Memory B cell (primary cell): Measurements from ENCODE around the gene AZIN2.

Experiments used
- ATAC-seq: fragments of 150-1000 bp; cut with Tn5 transposase; 2 replicates; pipeline ENCODE4 v1.10.0; 2021; ENCODE audit warnings: low read depth, mild to moderate bottlenecking, moderate library complexity
- DNase-seq, 2 donors: peaks; one replicate each; pipeline ENCODE4 v3.0.0; 2022; ENCODE audit warnings: low spot score in 2 of 2
- H3K27ac Mint-ChIP-seq: one replicate; pipeline ENCODE4 v1.8.0; 2022; ENCODE audit warnings: mild to moderate bottlenecking, moderate library complexity, mixed read lengths
- H3K27me3 Mint-ChIP-seq: one replicate; pipeline ENCODE4 v1.8.0; 2022; ENCODE audit warnings: mixed read lengths
- H3K36me3 Mint-ChIP-seq: one replicate; pipeline ENCODE4 v1.8.0; 2022; ENCODE audit warnings: mild to moderate bottlenecking, mixed read lengths
- H3K4me1 Mint-ChIP-seq: one replicate; pipeline ENCODE4 v1.8.0; 2022; ENCODE audit warnings: mixed read lengths
- H3K4me3 Mint-ChIP-seq: one replicate; pipeline ENCODE4 v1.8.0; 2022; ENCODE audit warnings: mild to moderate bottlenecking, moderate library complexity, mixed read lengths
- H3K9me3 Mint-ChIP-seq: one replicate; pipeline ENCODE4 v1.8.0; 2022; ENCODE audit warnings: mixed read lengths

AZIN2 gene

DNA sequence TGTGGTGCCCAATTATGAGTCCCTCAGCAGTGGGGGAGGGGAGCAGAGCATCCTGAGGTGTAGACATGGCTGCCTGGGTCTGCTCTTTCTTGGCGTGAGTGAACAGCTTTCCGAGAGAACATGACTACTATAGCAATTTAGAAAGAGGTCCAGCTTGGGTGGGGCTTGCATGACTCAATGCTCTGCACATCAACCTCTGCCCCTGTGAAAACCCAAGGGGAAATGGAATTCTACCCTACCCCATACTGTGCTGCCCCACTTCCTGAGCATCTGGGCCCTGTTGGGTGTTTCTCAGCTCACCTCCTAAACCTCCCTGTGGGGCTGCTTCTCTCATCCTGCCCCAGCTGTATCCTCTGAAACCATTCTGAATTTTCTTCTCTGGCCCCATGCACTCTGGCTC is 8.2 kb upstream of the AZIN2 start:
- ATAC-seq (no peak), DNase-seq (no peak)
- no peaks in the 10 kb centered on the region for H3K36me3 Mint-ChIP-seq
- H3K27me3 Mint-ChIP-seq, result no peaks in the 10 kb centered on the region
- H3K4me3 Mint-ChIP-seq, result no peak overlapping the region
- peaks cover 6% of the 10 kb centered on the region for H3K9me3 Mint-ChIP-seq
- no peak overlapping the region for H3K27ac Mint-ChIP-seq
- peaks cover 7% of the 10 kb centered on the region for H3K4me1 Mint-ChIP-seq

DNA sequence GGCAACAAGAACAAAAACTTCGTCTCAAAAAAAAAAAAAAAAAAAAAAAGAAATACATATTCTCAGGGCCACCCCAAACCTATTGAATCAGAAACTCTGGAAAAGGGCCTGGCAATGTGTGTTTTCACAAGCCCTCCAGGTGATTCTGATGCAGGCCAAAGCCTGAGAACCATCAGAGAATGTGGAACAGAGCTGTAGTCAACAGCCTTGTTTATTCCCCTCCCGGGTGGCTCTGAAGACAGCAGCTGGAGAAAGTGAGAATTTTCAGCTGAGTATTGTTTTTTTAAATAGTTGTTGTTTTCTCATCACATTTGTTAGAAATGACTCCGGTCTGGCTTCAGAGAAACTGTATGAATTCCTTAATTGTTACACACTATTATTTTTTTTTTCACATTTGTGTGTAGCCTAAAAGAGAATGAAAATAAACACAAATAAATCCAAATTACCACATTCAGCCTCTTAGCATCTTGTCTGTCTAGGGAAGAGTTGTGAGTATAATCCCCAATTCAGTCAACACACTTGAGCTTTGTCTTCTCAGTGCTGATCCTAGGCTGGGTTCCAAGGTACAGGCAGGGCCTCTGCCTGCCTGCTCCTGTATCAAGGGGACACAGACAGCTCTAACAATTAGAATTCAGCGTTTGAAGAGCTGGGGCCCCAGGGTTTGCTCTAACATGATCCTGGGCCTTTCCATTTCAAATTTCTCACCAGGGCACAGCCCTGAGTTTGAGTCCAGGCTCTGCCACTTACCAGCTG is 6.6 kb upstream of the AZIN2 start:
- H3K36me3 Mint-ChIP-seq, result no peaks in the 10 kb centered on the region
- ATAC-seq, result no peak
- H3K4me3 Mint-ChIP-seq, result no peak overlapping the region
- H3K27ac Mint-ChIP-seq, result no peak overlapping the region
- peaks cover 7% of the 10 kb centered on the region for H3K4me1 Mint-ChIP-seq
- no peaks in the 10 kb centered on the region for H3K27me3 Mint-ChIP-seq
- peaks cover 4% of the 10 kb centered on the region for H3K9me3 Mint-ChIP-seq
- no peak for DNase-seq

DNA sequence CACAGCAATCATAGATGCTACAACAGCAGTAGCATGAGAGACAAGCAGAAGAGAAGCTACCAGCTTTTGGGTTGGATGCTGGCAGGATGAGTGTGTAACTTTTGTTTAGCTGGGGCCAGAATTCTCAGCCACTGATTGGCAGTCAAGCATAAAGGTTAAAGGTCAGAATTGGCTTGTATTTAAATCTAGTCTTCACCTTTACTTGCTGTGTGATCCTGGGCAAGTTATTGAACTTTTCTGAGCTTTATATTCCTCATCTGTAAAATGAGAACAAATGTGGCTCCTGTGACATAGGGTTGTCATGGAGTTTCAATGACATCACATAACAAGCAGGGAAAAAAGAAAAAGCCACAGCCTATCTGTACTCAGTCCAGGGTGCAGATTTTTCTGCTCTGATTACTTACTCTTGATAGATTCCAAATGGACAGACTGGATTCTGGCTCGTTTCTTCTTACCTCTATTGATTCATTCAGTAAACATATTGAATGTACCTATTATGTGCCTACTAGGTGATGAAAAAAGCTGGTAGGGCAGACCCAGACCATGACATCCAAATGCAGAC is 2.8 kb upstream of the AZIN2 start:
- DNase-seq (no peak), ATAC-seq (no peak)
- Mint-ChIP-seq H3K4me1 (peaks cover 19% of the 10 kb centered on the region), H3K4me3 (no peak overlapping the region), H3K27ac (no peak overlapping the region), H3K36me3 (no peaks in the 10 kb centered on the region), H3K9me3 (no peaks in the 10 kb centered on the region), H3K27me3 (no peaks in the 10 kb centered on the region)

DNA sequence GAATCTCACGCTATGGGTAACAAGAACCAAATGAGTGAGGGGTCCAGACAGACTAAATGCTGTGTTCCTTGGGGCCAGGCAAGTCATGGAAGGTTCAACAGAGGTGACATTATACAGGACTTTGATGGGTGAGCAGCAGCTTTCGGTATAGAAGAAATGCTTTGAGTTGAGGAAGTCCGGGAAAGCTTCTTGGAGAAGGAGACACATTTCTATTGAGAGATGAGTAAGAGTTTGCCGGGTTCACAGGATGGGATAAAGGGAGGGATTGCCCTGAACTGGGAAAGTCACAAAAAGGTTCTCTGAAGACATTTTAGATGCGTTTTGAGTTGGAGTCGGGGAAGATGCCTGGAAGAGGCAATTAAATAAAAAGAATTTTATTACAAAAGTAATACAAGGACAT is 580 bp upstream of the AZIN2 start:
- no peak for ATAC-seq
- H3K4me3 Mint-ChIP-seq, result peak overlapping the region; percentile 85
- H3K9me3 Mint-ChIP-seq, result no peaks in the 10 kb centered on the region
- no peaks in the 10 kb centered on the region for H3K27me3 Mint-ChIP-seq
- H3K36me3 Mint-ChIP-seq, result no peaks in the 10 kb centered on the region
- H3K4me1 Mint-ChIP-seq, result peaks cover 19% of the 10 kb centered on the region
- H3K27ac Mint-ChIP-seq, result peak overlapping the region; percentile 72
- DNase-seq, result no peak

DNA sequence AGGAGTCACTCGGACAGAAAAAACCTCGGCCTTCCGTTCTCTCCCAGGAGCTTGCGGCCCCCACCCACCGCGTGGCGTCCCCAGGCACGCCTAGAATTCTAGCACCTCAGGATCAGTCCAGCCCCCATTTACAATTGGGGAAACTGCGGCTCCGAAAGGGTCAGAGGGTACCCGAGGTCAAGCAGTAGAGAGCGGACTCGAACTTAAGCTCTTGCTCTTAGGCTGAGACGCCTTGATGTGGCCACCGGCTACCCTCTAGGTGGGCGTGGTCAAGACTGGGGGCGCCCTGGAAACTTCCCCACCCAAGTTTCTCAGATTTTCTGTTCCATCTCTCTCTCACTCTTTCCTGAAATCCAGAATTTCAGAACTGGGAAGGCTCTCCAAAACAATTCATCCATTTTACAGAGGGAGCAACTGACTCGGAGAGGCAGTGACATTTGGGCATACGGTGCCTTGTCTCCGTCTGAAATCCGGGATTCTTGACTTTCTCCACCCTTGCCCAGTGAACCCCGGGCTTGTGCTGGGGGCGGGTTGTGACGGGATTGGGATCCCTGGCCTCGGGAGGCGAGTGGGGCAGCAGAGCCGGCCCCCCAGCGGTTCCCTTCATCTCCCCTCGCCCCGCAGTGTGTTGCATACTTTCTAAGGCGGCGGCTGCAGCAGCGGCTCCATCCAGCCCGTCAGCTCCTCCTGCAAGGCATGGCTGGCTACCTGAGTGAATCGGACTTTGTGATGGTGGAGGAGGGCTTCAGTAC is 777 bp downstream of the AZIN2 start:
- no peaks in the 10 kb centered on the region for H3K36me3 Mint-ChIP-seq
- no peak for DNase-seq
- peak overlapping the region; percentile 22 for H3K27ac Mint-ChIP-seq

DNA sequence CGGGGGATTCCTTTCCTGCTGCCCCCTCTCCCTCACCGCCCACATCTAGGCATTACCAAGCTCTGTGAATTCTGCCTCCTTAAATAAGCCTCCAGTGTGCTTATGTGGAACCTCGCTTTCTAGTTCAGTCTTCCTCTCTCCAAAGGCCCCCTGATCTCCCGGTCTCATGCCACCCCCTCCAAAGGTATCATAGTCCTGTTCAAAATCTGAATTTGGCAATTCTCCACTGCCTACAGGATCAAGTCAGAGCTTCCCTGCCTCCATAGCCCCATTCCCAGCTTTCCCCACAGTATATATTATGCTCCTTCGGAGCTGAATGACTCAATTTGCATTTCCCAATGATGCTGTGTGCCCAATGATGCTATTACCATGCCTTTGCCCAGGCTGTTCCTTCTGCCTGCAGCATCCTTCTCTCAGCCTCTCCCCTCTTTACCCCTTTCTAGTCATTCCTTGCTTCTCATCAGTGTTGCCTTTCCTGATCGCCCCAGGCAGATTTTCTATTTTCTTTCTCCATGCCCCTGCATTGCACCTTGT is 1.7 kb downstream of the AZIN2 start:
- H3K4me1 Mint-ChIP-seq, result peaks cover 26% of the 10 kb centered on the region
- H3K27me3 Mint-ChIP-seq, result no peaks in the 10 kb centered on the region
- H3K36me3 Mint-ChIP-seq, result no peaks in the 10 kb centered on the region

More for the DNA sequence above, 777 bp downstream of the AZIN2 start:
- no peak for ATAC-seq
- Mint-ChIP-seq H3K9me3 (no peaks in the 10 kb centered on the region), H3K27me3 (no peaks in the 10 kb centered on the region), H3K4me3 (peak overlapping the region; percentile 85), H3K4me1 (peaks cover 24% of the 10 kb centered on the region)

DNA sequence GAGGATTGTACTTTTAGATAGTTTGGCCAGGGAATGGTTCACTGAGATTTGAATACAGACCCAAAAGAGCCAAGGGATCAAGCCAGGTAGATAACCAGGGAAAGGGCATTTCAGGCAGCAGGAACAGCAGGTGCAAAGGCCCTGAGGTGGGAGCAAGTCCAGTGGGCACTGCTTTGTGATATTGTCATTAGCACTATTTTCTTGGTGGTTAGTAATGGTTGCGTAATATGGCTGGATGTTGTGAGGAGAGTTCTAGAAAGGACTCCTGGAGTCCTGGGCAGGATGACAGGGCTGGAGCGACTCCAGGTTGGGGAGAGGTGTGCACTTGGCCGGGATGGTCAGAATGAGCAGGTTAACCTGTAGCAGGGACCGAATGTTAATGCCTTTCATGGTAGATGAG is 4.4 kb downstream of the AZIN2 start:
- no peak for DNase-seq
- H3K4me1 Mint-ChIP-seq, result peaks cover 36% of the 10 kb centered on the region

More for the DNA sequence above, 1.7 kb downstream of the AZIN2 start:
- no peak overlapping the region for H3K27ac Mint-ChIP-seq
- H3K9me3 Mint-ChIP-seq, result no peaks in the 10 kb centered on the region
- peak overlapping the region; percentile 51 for H3K4me3 Mint-ChIP-seq
- DNase-seq (no peak), ATAC-seq (no peak)

DNA sequence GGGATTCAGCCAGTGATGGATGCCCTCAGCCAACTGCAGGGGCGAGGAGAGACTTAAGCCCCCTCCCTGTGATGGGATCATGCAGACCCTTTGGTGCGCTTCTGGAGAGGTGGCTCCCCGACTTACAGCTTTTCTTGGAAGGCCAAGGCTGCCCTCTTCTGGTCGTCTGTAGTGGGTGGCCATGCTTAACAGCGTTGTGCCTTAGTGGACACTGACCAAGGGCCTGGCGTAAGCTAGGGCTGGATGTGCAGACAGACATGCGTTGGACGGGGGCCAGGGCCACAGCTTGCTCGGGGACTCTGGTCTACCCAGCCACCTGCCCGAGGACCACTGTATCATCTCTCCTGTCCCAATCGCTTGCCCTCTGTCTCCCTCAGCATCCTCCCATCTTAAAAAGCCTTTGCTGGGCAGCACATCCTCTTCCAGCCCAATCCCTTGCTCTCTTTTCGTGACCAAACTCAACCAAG is 5.5 kb downstream of the AZIN2 start:
- peak; percentile 17 to 34 for DNase-seq
- Mint-ChIP-seq H3K4me3 (no peak overlapping the region), H3K27me3 (no peaks in the 10 kb centered on the region), H3K27ac (no peak overlapping the region), H3K36me3 (no peaks in the 10 kb centered on the region), H3K4me1 (peaks cover 31% of the 10 kb centered on the region), H3K9me3 (no peaks in the 10 kb centered on the region)
- ATAC-seq, result peak; percentile 24

More for the DNA sequence above, 4.4 kb downstream of the AZIN2 start:
- Mint-ChIP-seq H3K27ac (no peak overlapping the region), H3K4me3 (no peak overlapping the region), H3K9me3 (no peaks in the 10 kb centered on the region), H3K36me3 (no peaks in the 10 kb centered on the region), H3K27me3 (no peaks in the 10 kb centered on the region)
- ATAC-seq, result no peak

DNA sequence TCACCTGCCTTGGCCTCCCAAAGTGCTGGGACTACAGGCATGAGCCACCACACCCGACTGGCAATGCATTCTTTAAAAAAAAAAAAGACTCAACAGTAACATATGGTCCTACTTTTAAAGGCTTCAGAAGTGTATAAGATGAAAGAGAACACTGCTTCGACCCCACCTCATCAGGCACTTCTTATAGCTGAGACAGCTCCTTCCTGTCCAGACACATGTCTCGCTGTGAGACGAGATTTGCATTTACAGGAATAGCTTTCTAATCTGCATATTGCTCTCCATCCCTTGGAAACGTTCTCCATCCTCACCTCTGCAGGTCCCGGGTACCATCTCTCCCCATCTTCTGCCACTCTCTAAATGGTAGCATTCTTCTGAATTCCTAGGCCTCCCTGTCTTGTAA is 6.7 kb downstream of the AZIN2 start:
- no peaks in the 10 kb centered on the region for H3K36me3 Mint-ChIP-seq
- H3K27ac Mint-ChIP-seq, result peak overlapping the region; percentile 2
- no peaks in the 10 kb centered on the region for H3K9me3 Mint-ChIP-seq
- peak; percentile 38 for ATAC-seq
- H3K27me3 Mint-ChIP-seq, result no peaks in the 10 kb centered on the region
- H3K4me3 Mint-ChIP-seq, result no peak overlapping the region
- DNase-seq, result no peak
- H3K4me1 Mint-ChIP-seq, result peaks cover 23% of the 10 kb centered on the region

DNA sequence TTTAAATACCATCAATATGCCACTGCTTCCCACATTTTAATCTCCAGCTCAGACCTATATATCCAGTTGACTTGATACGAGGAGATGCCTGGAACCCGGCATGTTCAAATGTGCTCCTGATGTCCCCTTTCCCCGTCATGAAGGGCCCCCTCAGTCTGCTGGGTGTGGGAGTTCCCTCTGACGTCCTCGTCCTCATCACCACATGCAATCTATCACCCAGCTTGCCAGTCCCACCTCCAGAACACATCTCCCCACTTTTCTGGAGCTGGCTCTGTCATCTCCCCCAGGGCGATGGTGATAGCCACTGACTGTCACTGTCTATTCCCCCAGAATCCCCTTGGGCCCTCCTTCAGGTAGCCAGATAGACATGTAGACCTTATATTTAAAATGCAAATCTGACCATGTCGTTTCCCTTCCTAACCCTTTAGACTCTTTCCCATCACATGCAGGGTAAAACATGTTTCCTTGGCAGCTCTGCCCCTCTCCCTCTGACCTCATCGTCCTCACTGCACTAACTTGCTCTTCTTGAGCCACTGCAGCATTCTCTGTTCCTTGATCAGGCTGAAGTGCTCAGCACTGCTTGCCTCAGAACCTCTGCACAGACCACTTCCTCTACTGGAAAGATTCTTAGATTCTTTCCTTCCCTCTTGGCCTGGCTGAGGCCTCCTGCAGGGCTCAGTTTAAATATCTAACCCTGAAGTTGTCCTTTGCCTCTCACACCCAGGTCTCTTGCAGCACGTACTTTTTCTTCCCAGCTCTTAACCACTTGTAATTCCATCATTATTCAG is 7.4 kb downstream of the AZIN2 start:
- Mint-ChIP-seq H3K4me3 (peak overlapping the region; percentile 15), H3K9me3 (no peaks in the 10 kb centered on the region), H3K27me3 (no peaks in the 10 kb centered on the region)

DNA sequence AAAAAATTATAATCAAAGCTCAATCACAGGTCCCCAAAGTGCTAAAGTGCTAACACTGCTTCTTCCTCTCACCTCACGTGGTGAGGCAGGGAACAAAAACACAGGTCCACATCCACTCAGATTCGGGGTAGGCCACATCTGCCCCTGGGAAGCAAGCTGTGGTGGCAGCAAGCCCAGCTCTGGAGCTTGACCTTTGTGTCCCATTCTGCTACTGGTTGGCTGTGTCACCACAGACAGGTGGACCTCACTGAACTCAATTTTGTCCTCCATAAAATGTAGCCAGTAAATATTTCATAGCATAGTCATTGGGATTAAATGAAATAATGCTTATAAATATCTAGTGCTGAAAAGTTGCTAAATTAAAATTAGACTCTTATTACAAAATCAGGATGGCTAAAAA is 8.5 kb downstream of the AZIN2 start:
- ATAC-seq, result no peak
- no peaks in the 10 kb centered on the region for H3K27me3 Mint-ChIP-seq
- no peak for DNase-seq
- H3K9me3 Mint-ChIP-seq, result no peaks in the 10 kb centered on the region
- H3K36me3 Mint-ChIP-seq, result no peaks in the 10 kb centered on the region
- H3K27ac Mint-ChIP-seq, result no peak overlapping the region
- H3K4me1 Mint-ChIP-seq, result peaks cover 20% of the 10 kb centered on the region
- no peak overlapping the region for H3K4me3 Mint-ChIP-seq

More for the DNA sequence above, 7.4 kb downstream of the AZIN2 start:
- DNase-seq (no peak), ATAC-seq (peak; percentile 77)
- H3K4me1 Mint-ChIP-seq, result peaks cover 20% of the 10 kb centered on the region
- H3K27ac Mint-ChIP-seq, result peak overlapping the region; percentile 2
- no peaks in the 10 kb centered on the region for H3K36me3 Mint-ChIP-seq

DNA sequence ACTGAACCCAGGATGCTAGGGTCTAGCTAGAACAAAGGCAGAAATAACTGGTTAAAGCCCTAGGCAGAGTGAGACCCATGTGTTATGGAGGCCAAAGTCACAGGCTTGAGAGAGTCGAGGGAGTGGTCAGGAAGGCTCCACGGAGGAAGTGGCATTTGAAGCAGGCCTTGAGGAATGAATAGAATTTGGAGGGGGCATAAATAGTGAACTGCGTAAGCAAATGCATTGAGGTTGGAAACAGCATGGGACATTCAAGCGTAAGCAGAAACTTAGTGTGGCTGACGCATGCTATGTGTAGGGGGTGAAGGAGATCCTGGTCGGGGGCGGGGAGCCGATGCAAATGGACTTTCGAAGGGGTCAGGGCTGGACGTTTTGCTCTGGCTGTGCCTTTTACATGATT is 11.5 kb downstream of the AZIN2 start:
- no peak for ATAC-seq
- H3K27me3 Mint-ChIP-seq, result no peaks in the 10 kb centered on the region
- H3K36me3 Mint-ChIP-seq, result no peaks in the 10 kb centered on the region
- no peak overlapping the region for H3K4me3 Mint-ChIP-seq
- no peak overlapping the region for H3K27ac Mint-ChIP-seq
- H3K4me1 Mint-ChIP-seq, result peaks cover 13% of the 10 kb centered on the region
- no peak for DNase-seq
- no peaks in the 10 kb centered on the region for H3K9me3 Mint-ChIP-seq

DNA sequence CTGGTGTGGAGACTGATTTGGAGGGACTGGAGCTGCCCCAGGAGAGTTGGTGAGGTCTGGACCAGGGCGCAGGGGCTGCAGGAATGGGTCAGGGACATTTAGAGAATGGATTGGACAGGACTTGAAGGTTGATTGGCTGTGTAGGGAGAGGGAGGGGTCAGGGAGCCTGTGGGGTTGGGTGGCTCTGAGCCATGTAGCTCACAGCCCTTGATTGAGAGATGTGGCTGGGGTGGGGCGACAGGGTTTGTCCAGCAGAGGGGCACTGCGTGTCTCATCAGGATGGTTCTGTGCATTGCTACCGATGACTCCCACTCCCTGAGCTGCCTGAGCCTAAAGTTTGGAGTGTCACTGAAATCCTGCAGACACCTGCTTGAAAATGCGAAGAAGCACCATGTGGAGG is 12.1 kb downstream of the AZIN2 start:
- ATAC-seq (no peak), DNase-seq (no peak)
- Mint-ChIP-seq H3K27me3 (no peaks in the 10 kb centered on the region), H3K36me3 (no peaks in the 10 kb centered on the region), H3K4me3 (no peak overlapping the region), H3K4me1 (peaks cover 9% of the 10 kb centered on the region), H3K9me3 (no peaks in the 10 kb centered on the region), H3K27ac (no peak overlapping the region)
